Body of pancreas (tissue), 4 donors: Measurements from ENCODE around the gene MPC1.

Experiments used
- POLR2A ChIP-seq, 3 donors: fragments of 450-650 bp; IDR thresholded peaks; one replicate each; pipeline ENCODE4 v1.6.1; 2016; ENCODE audit warnings: antibody characterized with exemption in 3 of 3, mild to moderate bottlenecking in 2 of 3
- TF ChIP-seq, protein P1 (sequence below), 7 experiments: fragments of 450-650 bp in 4 of 7; fragments of 200-600 bp in 3 of 7; sonication (generic) in 3 of 7; IDR thresholded peaks; one replicate each; pipeline ENCODE4 v1.5.1; 2016 to 2019; ENCODE audit warnings: antibody characterized with exemption in 7 of 7

DNA sequence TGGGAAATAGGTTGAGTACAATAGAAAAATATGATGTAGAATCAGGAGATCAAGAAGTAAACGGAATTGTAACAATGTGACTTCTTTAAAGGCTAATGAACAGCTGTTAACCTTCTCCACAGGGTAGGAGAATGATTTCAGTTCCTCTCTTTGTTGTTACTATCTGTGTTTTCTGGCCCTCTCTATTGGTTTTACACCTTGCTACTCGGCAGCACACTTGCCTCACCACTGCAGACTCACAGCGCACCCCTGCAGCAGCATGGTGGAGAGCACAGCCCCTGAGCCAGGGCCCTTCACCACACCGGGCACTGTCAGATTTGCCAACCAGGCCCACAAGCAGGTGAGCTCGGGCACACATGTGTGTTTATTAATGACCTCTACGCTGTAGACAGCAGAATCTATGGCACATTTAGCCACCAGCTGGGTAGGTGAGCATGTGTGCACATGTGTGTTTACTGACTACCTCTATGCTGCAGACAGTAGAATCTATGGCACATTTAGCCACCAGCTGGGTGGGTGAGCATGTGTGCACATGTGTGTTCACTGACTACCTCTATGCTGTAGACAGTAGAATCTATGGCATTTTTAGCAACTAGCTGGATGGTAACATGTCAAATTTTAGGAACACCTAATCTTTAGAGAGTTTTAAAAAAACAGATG, 57.2 kb downstream of the MPC1 start:
- TF ChIP-seq, protein P1, sequence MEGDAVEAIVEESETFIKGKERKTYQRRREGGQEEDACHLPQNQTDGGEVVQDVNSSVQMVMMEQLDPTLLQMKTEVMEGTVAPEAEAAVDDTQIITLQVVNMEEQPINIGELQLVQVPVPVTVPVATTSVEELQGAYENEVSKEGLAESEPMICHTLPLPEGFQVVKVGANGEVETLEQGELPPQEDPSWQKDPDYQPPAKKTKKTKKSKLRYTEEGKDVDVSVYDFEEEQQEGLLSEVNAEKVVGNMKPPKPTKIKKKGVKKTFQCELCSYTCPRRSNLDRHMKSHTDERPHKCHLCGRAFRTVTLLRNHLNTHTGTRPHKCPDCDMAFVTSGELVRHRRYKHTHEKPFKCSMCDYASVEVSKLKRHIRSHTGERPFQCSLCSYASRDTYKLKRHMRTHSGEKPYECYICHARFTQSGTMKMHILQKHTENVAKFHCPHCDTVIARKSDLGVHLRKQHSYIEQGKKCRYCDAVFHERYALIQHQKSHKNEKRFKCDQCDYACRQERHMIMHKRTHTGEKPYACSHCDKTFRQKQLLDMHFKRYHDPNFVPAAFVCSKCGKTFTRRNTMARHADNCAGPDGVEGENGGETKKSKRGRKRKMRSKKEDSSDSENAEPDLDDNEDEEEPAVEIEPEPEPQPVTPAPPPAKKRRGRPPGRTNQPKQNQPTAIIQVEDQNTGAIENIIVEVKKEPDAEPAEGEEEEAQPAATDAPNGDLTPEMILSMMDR (IDR thresholded peaks at IDR 0.05) = no peak
- no peak for TF ChIP-seq POLR2A (IDR thresholded peaks at IDR 0.05)
